Mammary epithelial cell (primary cell): ENCODE measurements around the gene STIP1.

Experiments used
- EZH2 ChIP-seq: IDR thresholded peaks from 2 replicates; pipeline ENCODE4 v1.6.1; 2012; ENCODE audit warnings: low read length, inconsistent platforms, borderline replicate concordance
- TF ChIP-seq, protein P1 (sequence below), 2 donors: IDR thresholded peaks in 1 of 2; conservative IDR thresholded peaks in 1 of 2; 2 replicates each; pipeline ENCODE4 v1.5.1; 2011 to 2012; ENCODE audit warnings: inconsistent platforms in 2 of 2, low read length in 2 of 2, mild to moderate bottlenecking in 2 of 2, control low read depth in 1 of 2, low read depth in 1 of 2; ENCODE audit not compliant: insufficient read depth in 1 of 2; ENCODE audit errors: extremely low read depth in 1 of 2

DNA sequence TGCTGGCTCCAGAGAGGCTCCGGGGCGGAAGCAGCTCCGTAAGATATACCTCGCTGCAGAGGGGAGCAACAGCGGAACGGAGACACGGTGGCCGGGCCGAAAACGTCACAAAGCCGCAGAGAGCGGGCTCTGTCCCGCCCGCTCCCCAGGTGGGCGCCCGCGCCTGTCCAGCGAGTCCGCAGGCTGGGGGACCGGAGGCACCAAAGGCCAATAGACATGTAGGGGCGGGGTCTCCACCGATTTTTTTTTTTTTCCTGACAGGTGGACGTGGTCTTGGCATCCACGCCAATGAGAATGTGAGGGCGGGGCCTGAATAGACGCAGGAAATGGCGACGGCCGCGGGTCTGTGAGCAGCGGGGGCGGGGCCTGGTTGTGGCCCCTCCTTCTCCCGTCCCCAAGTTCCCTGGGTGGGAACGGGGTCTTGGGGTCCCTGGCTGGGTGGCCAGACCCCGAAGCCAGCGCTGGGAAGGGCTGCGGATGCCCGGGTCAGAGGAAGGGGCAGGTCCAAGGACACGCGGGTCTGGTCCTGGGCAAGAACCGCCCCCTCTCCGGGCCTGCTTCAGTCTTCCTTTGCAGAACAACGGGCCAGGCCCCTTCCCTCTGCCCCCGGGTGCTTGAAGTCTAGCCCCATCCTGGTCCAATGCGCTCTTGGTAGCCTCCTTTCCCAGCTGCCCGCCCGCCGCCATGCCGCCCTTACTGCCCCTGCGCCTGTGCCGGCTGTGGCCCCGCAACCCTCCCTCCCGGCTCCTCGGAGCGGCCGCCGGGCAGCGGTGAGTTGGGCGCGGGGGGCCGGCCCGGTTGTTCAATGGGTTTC is 44.4 kb downstream of the STIP1 start, which contains the start of gene DNAJC4:
- TF ChIP-seq, protein P1, sequence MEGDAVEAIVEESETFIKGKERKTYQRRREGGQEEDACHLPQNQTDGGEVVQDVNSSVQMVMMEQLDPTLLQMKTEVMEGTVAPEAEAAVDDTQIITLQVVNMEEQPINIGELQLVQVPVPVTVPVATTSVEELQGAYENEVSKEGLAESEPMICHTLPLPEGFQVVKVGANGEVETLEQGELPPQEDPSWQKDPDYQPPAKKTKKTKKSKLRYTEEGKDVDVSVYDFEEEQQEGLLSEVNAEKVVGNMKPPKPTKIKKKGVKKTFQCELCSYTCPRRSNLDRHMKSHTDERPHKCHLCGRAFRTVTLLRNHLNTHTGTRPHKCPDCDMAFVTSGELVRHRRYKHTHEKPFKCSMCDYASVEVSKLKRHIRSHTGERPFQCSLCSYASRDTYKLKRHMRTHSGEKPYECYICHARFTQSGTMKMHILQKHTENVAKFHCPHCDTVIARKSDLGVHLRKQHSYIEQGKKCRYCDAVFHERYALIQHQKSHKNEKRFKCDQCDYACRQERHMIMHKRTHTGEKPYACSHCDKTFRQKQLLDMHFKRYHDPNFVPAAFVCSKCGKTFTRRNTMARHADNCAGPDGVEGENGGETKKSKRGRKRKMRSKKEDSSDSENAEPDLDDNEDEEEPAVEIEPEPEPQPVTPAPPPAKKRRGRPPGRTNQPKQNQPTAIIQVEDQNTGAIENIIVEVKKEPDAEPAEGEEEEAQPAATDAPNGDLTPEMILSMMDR (conservative IDR thresholded peaks at IDR 0.05 in 1 of 2, IDR thresholded peaks at IDR 0.05 in 1 of 2; ENCODE audit: extremely low read depth in 1 of 2, insufficient read depth in 1 of 2, low read depth in 1 of 2, low read length in 2 of 2) = no peak
- TF ChIP-seq EZH2 = no peak
